ENCODE results near the gene PREB.

DNA sequence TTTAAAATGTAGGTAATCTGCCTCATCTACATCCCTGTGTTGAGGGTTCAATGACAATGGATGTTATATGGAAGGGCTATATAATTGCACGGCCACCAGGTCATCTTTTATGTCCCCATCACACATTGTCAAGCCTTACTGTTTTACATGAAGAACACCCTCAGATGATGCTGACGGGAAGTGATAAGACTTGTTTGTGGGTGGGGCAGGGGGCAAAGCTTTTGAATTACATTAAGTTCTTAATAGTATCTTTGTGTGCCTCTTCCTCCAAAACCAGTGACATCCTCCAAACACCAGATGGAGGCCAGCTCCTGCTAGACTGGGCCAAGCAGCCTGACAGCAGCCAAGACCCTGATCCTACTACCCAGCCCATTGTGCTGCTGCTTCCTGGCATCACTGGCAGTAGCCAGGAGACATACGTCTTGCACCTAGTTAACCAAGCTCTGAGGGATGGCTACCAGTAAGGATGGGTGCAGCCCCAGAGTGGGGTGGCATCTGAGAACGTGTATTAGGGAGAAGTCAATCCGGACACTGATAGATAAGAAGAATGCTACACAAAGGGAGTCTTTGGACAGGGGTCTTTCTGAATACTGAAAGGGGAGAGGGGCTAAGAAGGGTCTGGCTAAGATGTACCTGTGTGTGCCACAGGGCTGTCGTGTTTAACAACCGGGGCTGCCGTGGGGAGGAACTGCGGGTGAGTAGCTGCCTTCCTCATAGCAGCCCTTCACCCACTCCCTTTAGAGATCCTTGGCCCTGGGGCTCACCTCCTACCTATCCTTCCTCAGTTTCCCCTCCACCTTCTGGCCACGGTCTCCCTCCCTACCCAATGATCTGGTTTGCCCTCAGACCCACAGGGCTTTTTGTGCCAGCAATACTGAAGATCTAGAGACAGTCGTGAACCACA is 5.5 kb downstream of the PREB start:
- TF ChIP-seq, protein P1, sequence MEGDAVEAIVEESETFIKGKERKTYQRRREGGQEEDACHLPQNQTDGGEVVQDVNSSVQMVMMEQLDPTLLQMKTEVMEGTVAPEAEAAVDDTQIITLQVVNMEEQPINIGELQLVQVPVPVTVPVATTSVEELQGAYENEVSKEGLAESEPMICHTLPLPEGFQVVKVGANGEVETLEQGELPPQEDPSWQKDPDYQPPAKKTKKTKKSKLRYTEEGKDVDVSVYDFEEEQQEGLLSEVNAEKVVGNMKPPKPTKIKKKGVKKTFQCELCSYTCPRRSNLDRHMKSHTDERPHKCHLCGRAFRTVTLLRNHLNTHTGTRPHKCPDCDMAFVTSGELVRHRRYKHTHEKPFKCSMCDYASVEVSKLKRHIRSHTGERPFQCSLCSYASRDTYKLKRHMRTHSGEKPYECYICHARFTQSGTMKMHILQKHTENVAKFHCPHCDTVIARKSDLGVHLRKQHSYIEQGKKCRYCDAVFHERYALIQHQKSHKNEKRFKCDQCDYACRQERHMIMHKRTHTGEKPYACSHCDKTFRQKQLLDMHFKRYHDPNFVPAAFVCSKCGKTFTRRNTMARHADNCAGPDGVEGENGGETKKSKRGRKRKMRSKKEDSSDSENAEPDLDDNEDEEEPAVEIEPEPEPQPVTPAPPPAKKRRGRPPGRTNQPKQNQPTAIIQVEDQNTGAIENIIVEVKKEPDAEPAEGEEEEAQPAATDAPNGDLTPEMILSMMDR (IDR thresholded peaks at IDR 0.05) = no peak
- TF ChIP-seq POLR2AphosphoS5 (IDR thresholded peaks at IDR 0.05) (no peak), POLR2A (IDR thresholded peaks at IDR 0.05) (no peak)
